CD4-positive, CD25-positive, alpha-beta regulatory T cell (primary cell): Measurements from ENCODE around the gene TOM1L2. TPM values are rescaled to one million over a fixed set of nuclear protein-coding genes. Genes with fewer than 3 reads are reported as not detected.

ENCODE experiments used
- ATAC-seq, 2 donors: fragments of 150-1000 bp; cut with Tn5 transposase; one replicate each; pipeline ENCODE4 v1.10.0; 2021; ENCODE audit warnings: low read depth in 2 of 2, moderate number of reproducible peaks in 2 of 2, moderate library complexity in 1 of 2
- DNase-seq, 3 donors: peaks; one replicate each; pipeline versions ENCODE4 v3.0.0 to v3.0.0-alpha.2; 2012 to 2022; ENCODE audit warnings: mixed read lengths in 1 of 3
- H3K27ac ChIP-seq: one replicate; pipeline ENCODE4 v1.7.0; 2013; ENCODE audit warnings: mild to moderate bottlenecking, low read length; ENCODE audit not compliant: insufficient read depth, poor library complexity, severe bottlenecking
- H3K27me3 ChIP-seq: one replicate; pipeline ENCODE4 v1.7.0; 2013; ENCODE audit warnings: low read length; ENCODE audit not compliant: control insufficient read depth, insufficient read depth
- H3K36me3 ChIP-seq: one replicate; pipeline ENCODE4 v1.7.0; 2013; ENCODE audit warnings: mild to moderate bottlenecking, low read length, moderate library complexity; ENCODE audit not compliant: control insufficient read depth, insufficient read depth
- H3K4me1 ChIP-seq: 2 replicates; pipeline ENCODE4 v1.7.0; 2013; ENCODE audit warnings: mild to moderate bottlenecking, low read length; ENCODE audit not compliant: insufficient read depth, control insufficient read depth, poor library complexity, severe bottlenecking
- H3K4me3 ChIP-seq: one replicate; pipeline ENCODE4 v1.7.0; 2013; ENCODE audit warnings: low read depth, mild to moderate bottlenecking, low read length, moderate library complexity
- H3K9me3 ChIP-seq, 2 experiments: 1 replicate in 1 of 2; 2 replicates in 1 of 2; pipeline ENCODE4 v1.7.0; 2013; ENCODE audit warnings: low read length in 2 of 2, mild to moderate bottlenecking in 1 of 2, moderate library complexity in 1 of 2; ENCODE audit not compliant: control insufficient read depth in 2 of 2
- H3K27ac Mint-ChIP-seq, 3 donors: one replicate each; pipeline ENCODE4 v1.8.0; 2020 to 2022; ENCODE audit warnings: mild to moderate bottlenecking in 3 of 3, mixed read lengths in 3 of 3, moderate library complexity in 2 of 3
- H3K27me3 Mint-ChIP-seq: one replicate; pipeline ENCODE4 v1.8.0; 2022; ENCODE audit warnings: mild to moderate bottlenecking, mixed read lengths
- H3K36me3 Mint-ChIP-seq: one replicate; pipeline ENCODE4 v1.8.0; 2020; ENCODE audit warnings: mixed read lengths
- H3K4me1 Mint-ChIP-seq, 4 donors: one replicate each; pipeline ENCODE4 v1.8.0; 2020 to 2022; ENCODE audit warnings: mixed read lengths in 4 of 4, mild to moderate bottlenecking in 1 of 4
- H3K4me3 Mint-ChIP-seq, 4 donors: one replicate each; pipeline ENCODE4 v1.8.0; 2020 to 2022; ENCODE audit warnings: mild to moderate bottlenecking in 4 of 4, mixed read lengths in 4 of 4, moderate library complexity in 3 of 4
- H3K9me3 Mint-ChIP-seq, 7 donors: one replicate each; pipeline ENCODE4 v1.8.0; 2020 to 2022; ENCODE audit warnings: mixed read lengths in 7 of 7, mild to moderate bottlenecking in 3 of 7, moderate library complexity in 2 of 7
- polyA plus RNA-seq, 4 donors: library from polyadenylated mRNA; unstranded; fragments of 300-500 nt; fragmentation: Illumina TruSeq; gene quantifications; one replicate each; pipeline ENCODE4 v1.2.3, GENCODE V29; 2021
- total RNA-seq: library from RNA; stranded (reverse); gene quantifications from one replicate; pipeline ENCODE4 v1.2.3, GENCODE V29; 2022

Gene TOM1L2
- total and polyA plus RNA-seq, 5 donors from 2014 or later = 4.0 to 50.8 (median 6.7) TPM

DNA sequence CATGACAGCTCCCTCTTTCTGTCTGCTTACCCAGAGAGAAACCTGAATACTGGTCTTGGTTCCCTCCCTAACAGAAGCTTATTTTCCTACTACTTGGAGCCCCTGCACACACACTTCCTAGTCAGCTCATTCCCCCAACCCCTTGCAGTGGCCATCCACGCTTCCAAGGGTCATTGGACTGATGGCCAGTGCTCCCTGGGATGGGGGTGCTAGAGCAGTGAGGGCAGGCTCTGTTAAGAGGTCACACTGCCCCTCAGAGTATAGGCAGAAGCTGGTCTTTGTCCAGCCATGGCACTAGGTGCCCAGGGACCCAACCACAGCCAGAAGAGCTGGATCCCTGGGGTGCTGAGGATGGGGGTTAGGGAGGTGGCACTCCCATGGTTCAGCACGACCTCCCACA lies 13.0 kb upstream of the TOM1L2 start:
- Histone ChIP-seq H3K27ac (no peak overlapping the region), H3K36me3 (no peaks in the 10 kb centered on the region), H3K27me3 (no peaks in the 10 kb centered on the region), H3K4me1 (no peaks in the 10 kb centered on the region), H3K9me3 (no peaks in the 10 kb centered on the region), H3K4me3 (no peak overlapping the region)
- no peak for DNase-seq
- Mint-ChIP-seq H3K4me3 (no peak overlapping the region), H3K27me3 (no peaks in the 10 kb centered on the region), H3K27ac (no peak overlapping the region), H3K36me3 (no peaks in the 10 kb centered on the region), H3K9me3 (no peaks in the 10 kb centered on the region), H3K4me1 (no peaks in the 10 kb centered on the region)
- ATAC-seq = no peak

- no peak overlapping the region for H3K27ac ChIP-seq
- no peak overlapping the region for H3K4me3 ChIP-seq
- no peaks in the 10 kb centered on the region for H3K4me1 Mint-ChIP-seq
- no peaks in the 10 kb centered on the region for H3K36me3 Mint-ChIP-seq
- no peaks in the 10 kb centered on the region for H3K27me3 ChIP-seq
- H3K27ac Mint-ChIP-seq = no peak overlapping the region
- no peaks in the 10 kb centered on the region for H3K9me3 ChIP-seq
- no peak overlapping the region for H3K4me3 Mint-ChIP-seq
- H3K4me1 ChIP-seq = no peaks in the 10 kb centered on the region
- H3K36me3 ChIP-seq = no peaks in the 10 kb centered on the region
- no peaks in the 10 kb centered on the region for H3K9me3 Mint-ChIP-seq
- ATAC-seq (no peak), DNase-seq (no peak)
- H3K27me3 Mint-ChIP-seq = no peaks in the 10 kb centered on the region
These were observed 11.6 kb upstream of the TOM1L2 start for GRCh38 chr17:17983776-17984175.

DNA sequence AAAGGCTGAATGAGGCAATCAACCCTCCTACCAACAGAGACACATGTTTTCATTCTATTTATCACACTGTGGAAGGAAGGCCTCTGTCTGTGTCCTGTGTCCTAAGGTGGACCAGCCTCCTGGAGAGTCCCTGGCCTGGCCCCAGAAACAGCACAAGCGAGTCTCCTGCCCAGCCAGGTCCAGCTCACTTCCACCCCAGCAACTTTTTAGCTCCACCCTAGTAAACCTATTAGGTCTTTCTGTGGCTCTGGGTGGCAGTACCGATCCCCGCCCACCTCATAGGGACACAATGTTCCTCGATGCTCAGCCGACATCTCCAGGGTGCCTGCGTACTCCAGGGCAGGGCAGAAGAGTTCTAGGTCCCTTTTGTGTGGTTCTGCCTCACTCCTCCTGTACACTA lies 11.2 kb upstream of the TOM1L2 start:
- Histone ChIP-seq H3K9me3 (no peaks in the 10 kb centered on the region), H3K4me1 (no peaks in the 10 kb centered on the region), H3K27me3 (no peaks in the 10 kb centered on the region), H3K4me3 (no peak overlapping the region), H3K27ac (no peak overlapping the region), H3K36me3 (no peaks in the 10 kb centered on the region)
- Mint-ChIP-seq H3K27me3 (no peaks in the 10 kb centered on the region), H3K27ac (no peak overlapping the region), H3K4me1 (no peaks in the 10 kb centered on the region), H3K4me3 (no peak overlapping the region), H3K36me3 (no peaks in the 10 kb centered on the region), H3K9me3 (no peaks in the 10 kb centered on the region)
- no peak for ATAC-seq
- DNase-seq = no peak

GRCh38 chr17:17982801-17983200 lies 10.6 kb upstream of the TOM1L2 start:
- no peak for DNase-seq
- no peaks in the 10 kb centered on the region for H3K36me3 Mint-ChIP-seq
- H3K27me3 Mint-ChIP-seq = no peaks in the 10 kb centered on the region
- no peaks in the 10 kb centered on the region for H3K4me1 Mint-ChIP-seq
- no peak for ATAC-seq
- Histone ChIP-seq H3K27me3 (no peaks in the 10 kb centered on the region), H3K4me3 (no peak overlapping the region), H3K4me1 (no peaks in the 10 kb centered on the region), H3K27ac (no peak overlapping the region), H3K9me3 (no peaks in the 10 kb centered on the region), H3K36me3 (no peaks in the 10 kb centered on the region)
- H3K4me3 Mint-ChIP-seq = no peak overlapping the region
- H3K9me3 Mint-ChIP-seq = no peaks in the 10 kb centered on the region
- H3K27ac Mint-ChIP-seq = no peak overlapping the region

DNA sequence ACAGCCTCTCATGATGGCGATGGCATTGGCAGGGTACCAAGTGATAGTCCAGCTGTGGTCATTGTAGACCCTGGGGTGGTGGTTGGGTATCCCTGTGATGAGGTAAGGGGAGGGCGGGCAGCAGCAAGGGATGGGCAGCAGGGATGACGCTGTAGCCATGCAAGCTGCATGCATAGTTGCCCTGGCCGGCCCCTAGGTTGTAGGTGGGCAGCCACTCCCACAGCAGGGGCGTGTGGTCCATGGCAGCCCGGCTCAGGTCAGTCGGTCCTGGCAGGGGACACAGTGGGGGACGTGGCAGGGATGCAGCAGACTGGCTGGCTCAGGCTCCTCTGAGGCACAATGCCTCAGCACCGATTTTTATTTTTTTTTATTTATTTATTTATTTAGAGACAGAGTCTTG lies 9.1 kb upstream of the TOM1L2 start:
- no peaks in the 10 kb centered on the region for H3K9me3 Mint-ChIP-seq
- no peak overlapping the region for H3K27ac Mint-ChIP-seq
- no peak for ATAC-seq
- DNase-seq = no peak
- no peaks in the 10 kb centered on the region for H3K36me3 Mint-ChIP-seq
- peaks cover 4% of the 10 kb centered on the region for H3K27me3 Mint-ChIP-seq
- Histone ChIP-seq H3K4me1 (no peaks in the 10 kb centered on the region), H3K4me3 (no peak overlapping the region), H3K27me3 (no peaks in the 10 kb centered on the region), H3K9me3 (no peaks in the 10 kb centered on the region), H3K36me3 (no peaks in the 10 kb centered on the region), H3K27ac (no peak overlapping the region)
- no peak overlapping the region for H3K4me3 Mint-ChIP-seq
- H3K4me1 Mint-ChIP-seq = no peaks in the 10 kb centered on the region

DNA sequence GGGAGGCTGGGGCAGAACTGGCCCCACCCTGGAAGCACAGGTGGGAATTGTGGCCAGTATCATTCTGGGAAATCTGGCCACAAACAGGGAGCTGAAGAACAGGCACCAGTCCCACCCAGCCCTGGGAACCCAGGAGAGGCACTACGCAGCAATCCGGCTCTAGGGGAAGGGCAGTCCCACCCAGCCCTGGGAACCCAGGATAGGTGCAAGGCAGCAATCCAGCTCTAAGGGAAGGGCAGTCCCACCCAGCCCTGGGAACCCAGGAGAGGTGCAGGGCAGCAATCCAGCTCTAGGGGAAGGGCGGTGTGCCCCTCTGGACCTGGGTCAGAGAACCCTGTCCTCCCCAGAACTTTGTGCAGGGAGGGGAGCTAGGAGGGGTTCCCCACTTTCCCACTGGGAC lies 7.6 kb upstream of the TOM1L2 start:
- DNase-seq = no peak
- no peaks in the 10 kb centered on the region for H3K4me1 ChIP-seq
- Mint-ChIP-seq H3K27me3 (peaks cover 4% of the 10 kb centered on the region), H3K9me3 (no peaks in the 10 kb centered on the region), H3K36me3 (no peaks in the 10 kb centered on the region), H3K4me1 (peaks cover 0 to 2% (median under 1%) of the 10 kb centered on the region in 4 donors), H3K27ac (no peak overlapping the region), H3K4me3 (no peak overlapping the region)
- no peak for ATAC-seq
- H3K27me3 ChIP-seq = no peaks in the 10 kb centered on the region
- H3K4me3 ChIP-seq = no peak overlapping the region
- no peaks in the 10 kb centered on the region for H3K36me3 ChIP-seq
- H3K9me3 ChIP-seq = no peaks in the 10 kb centered on the region
- no peak overlapping the region for H3K27ac ChIP-seq

- H3K27me3 Mint-ChIP-seq = peaks cover 4% of the 10 kb centered on the region
- H3K36me3 Mint-ChIP-seq = no peaks in the 10 kb centered on the region
- DNase-seq = no peak
- Histone ChIP-seq H3K4me3 (no peak overlapping the region), H3K27me3 (no peaks in the 10 kb centered on the region), H3K36me3 (no peaks in the 10 kb centered on the region), H3K4me1 (no peaks in the 10 kb centered on the region), H3K27ac (no peak overlapping the region), H3K9me3 (no peaks in the 10 kb centered on the region)
- peaks cover 0 to 2% (median under 1%) of the 10 kb centered on the region in 4 donors for H3K4me1 Mint-ChIP-seq
- H3K9me3 Mint-ChIP-seq = no peaks in the 10 kb centered on the region
- no peak overlapping the region for H3K4me3 Mint-ChIP-seq
- peak overlapping the region in 1 of 3 donors; percentile 48 for H3K27ac Mint-ChIP-seq
- ATAC-seq = no peak
These were observed 6.6 kb upstream of the TOM1L2 start for GRCh38 chr17:17978481-17979424.
